Activated CD4-positive, CD25-positive, alpha-beta regulatory T cell (primary cell): Measurements from ENCODE around the gene FBXW4.

Experiments
- DNase-seq, 4 experiments: peaks; one replicate each; lab custom pipeline; 2025; lab: John Stamatoyannopoulos, UW

The FBXW4 gene

DNA sequence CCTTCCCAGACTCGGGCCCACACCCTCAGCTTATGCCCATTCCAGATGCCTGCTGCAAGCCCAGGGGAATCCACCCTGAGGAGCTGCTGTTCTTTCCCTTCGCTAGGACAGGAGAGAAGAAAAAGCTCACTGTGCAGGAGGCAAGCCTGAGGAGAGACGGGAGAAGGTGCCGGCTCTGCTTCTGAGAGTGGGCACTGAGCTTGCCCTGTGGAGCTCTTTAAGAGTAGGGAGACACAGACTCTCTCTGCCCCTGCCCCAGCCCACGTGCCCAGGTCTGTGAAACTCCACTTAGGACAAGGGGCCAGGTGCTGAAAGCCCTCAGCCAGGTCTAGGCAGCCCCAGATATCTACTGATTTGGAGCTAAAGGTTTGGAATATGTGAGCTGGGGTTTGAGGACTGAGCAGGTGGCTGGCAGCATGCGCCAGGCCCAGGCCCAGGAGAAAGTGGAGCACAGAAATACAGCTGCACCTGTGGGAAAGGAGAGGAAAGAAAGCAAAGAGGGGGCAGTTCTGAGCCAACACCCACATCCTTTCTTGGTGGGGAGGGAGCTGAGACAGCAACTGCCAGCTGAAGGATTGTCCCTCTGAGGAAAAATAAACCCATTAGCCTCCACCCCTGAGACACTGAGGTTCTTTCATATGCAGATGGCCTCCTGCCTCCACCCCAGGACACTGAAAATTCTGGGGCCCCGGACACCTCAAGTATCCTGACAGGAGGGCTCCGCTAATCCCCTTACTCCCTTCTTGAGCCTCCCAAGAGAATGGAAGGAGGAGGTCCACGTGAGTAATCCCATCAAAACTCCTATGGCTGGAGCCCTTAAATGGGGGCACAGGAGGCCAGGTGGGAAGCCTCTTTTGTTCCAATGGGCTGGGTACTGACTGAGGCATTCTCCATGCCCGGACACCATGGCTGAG, 114.2 kb downstream of the FBXW4 start:
- DNase-seq, result no peak

DNA sequence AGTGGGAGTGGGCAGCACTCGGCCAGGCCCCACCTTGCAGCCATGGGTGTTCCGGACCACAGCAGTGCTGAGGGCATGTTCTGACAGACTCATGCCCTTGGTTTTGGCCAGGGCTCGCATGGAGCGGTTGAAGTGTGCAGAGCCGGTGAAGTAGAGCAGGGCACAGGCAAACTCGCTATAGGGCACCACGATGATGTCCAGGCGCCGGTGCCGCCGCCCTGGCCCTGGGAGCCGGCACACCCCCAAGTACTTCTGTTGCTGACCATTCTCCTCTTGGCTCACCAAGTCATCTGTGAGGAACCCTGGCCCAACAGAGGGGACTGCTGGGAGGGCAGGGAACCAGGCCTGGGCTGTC, 115.5 kb downstream of the FBXW4 start:
- DNase-seq, result no peak

DNA sequence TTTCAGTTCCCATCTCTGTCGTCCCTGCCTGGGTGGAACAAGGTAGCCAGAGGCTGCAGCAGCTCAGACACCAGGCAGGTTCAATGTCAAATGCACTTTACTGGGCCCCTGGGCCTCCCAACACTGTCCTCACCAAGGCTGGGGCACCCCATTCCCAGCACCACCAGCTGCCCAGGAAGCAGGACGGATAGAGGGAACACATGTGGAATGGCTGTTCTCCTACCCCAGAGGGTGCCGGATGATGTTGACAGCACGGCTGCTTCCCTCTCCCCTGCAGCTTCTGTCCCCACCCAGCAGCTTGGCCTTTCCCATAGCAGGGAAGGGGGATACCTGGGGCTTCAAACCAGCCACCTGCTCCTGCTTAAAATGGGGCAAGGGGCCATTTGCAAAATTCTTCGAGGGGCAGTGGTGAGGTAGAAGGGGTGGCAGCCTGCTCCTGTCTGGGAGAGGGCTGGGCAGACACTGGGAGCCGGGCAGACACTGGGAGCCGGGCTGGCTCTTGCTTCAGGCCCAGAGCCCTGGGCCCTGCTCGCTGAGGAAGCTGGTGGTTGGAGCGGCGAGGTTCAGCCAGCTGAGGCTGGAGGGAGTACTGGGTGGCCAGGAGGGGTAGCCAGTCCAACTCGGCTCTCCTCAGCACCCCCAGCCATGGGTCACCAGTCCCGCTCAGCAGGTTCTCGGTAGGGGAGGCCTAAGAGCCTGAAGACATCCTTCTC, 116.0 kb downstream of the FBXW4 start:
- DNase-seq, result no peak

DNA sequence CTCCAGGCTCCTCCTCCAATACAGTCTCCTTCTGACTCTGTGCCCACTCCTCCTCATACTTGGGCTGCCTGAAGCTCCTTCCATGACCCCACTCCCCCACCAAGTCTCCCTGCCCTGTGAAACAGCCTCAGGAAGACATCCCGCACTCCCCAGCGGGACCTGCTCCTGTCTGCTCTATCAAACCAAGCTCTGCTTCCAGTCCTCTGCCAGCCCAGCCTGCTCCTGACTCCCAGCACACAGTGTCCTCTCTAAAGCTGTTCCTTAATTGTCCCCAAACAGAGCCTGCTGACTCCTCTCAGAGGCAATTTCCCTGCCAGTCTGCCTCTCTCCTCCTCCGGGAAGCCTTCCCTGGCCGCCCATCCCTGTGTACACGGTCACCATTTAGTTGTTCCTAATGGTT, 116.8 kb downstream of the FBXW4 start:
- DNase-seq, result no peak

DNA sequence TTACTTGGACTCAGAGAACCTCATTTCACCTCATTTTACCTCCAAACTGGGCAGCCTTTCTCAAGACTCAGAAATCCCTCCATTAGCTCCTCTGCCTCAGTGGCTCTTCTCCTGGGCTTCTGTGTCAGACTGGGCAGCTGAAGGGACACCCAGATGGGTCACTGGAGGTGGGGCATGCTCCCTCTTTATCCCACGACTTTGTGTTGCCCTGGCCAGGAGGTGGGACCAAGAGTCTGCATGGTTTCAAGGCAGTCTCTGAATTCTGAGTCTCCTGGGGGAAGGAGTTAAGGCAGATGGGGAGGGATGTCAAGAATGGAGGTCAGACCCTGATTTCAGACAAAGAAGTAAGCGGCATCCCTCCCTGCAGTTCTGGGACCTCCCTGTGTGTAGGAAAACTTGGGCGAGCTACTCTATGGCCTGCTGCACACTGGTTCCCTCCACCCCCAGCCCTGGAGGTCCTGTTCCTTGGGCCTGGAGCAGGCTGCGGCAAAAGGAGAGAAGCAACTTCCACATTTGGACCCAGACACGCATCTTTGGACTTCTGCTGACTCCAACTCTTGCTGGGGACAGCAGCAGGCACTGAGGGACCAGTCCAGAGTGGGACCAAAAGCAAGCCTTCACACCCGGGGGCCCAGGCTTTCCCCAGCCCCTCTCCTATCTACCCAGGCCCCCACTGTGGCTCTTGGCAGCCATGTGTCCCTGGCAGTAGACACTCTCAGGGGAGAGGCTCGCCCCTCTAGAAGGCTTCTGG, 117.7 kb downstream of the FBXW4 start:
- no peak for DNase-seq

GRCh38 chr10:101576211-101576863, 118.6 kb downstream of the FBXW4 start:
- no peak for DNase-seq

- DNase-seq, result no peak
These were observed 119.3 kb downstream of the FBXW4 start for GRCh38 chr10:101575580-101576210.

- no peak for DNase-seq
These were observed 119.9 kb downstream of the FBXW4 start for GRCh38 chr10:101575091-101575490.

DNA sequence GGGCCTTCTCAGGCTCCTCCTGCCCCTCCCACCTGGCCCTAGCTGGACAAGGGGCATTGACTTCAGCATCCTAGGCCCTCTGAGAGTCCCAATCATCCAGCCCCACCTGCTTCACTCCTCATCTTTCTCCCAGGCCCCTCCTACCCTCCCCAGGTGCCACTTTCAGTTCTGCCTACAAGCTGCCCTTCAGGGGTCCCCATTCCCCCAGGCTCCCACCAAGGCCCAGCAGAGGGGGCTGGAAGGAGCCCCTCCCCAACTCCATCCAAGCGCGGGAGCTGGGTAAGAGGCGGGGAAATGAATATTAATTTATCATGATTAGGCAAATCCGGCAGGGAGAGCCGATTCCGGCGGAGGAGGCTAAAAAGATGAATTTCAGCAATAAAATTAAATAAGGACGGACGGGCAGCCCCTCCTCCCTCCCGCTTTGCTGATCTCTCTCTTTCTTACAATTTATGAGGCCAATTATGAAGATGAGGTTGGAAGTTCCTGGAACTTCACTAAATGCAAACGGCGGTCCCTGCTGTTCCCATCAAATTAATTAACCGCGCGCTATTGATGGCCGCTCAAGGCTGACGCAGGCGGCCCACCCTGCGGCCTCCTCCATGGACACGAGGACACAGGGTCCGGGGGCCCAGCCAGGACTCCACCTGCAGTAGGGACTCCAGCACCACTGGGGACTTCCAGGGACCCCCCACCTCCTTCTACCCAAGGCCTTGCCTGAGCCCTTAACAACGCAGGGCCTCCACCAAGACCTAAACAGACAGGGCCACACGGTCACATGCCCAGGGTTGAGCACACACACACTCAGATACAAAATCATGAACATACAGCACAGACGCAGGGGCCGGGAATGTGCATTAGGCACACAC, 120.9 kb downstream of the FBXW4 start:
- no peak for DNase-seq

- no peak for DNase-seq
These were observed 122.2 kb downstream of the FBXW4 start for GRCh38 chr10:101572785-101573184.

DNA sequence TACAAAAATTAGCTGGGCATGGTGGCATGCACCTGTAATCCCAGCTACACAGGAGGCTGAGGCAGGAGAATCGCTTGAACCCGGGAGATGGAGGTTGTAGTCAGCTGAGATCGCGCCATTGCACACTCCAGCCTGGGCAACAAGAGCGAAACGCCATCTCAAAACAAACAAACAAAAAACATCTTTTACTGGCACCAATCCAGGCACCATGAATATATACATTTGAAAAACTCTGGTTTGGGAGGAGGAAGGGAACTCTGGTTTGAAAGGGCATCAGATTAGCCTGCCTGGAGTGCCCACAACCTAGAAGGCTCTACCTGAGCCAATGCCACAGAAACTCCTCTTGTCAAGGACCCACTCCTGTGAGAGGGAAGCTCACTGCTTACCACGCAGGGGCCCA, 122.8 kb downstream of the FBXW4 start:
- DNase-seq, result no peak

DNA sequence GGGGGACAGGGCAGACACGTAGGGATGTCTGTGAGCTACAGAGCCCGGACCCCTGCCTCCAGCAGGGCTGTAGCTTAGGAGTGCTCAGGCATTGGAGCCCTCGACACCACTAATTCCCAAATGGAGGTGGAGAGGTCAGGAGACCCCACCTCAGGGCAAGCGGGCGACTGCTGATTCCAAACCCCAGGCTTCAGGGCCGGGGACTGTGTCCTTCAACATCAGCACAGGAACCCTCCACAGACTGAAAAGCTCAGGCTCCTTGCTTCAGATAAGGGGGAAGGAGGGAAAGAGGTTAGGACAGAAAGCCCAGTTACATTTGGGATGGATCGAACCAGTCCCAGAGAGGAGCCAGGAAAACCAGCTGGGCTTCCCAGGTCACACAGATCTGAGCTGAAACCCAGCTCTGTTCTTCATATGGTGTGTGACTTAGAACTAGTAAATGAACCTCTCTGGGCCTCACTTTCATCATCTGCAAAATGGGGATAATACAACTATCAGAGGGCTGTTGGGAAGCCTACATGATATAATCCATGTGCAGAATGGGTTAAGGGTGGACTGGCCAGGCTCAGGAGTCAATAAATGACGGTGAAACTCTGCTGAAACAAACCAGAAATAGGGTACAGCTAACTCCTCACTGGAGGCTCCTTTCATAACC, 123.6 kb downstream of the FBXW4 start:
- DNase-seq, result no peak

DNA sequence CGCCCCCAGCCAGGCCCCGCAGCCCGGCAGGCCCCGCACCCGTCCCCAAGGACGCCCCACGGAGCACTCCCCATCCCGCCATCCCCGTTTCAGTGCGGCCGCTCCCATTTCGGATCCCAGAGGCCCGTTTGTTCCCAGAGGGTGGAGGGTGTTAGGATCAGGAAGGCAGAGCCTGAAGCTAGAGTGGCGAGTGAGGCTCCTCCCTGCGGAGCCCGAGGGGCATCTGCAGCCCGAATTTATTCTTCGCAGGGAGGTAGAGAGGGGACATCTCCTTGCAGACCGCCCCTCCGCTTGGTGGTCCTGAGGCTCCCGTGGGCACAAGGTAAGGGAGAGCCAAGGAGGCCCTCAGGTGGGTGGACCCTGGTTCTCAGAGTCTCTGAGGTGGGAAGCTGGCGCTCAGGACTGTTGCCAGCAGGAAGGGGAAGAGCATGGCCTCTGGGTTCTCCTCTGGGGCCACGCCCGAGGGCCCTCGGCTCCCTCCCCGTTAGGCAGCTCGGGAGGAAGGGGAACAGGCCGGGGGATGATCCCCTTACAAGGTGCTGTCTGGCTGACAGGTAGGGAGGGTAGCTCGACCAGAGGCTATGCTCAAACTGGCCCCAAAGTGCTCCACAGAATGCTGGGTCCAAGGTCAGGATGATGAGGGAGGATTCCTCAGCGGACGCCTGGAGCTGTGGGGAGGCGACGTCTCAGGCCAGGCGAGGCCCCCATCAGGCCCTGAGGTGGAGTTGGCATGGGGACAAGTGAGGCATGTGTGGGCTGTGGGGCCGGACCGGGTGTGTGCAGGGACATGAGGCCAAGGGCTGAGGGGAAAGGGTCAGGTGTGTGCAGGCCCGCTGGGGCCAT, 124.3 kb downstream of the FBXW4 start:
- DNase-seq, result no peak

GRCh38 chr10:101569622-101570427, 125.1 kb downstream of the FBXW4 start:
- peak; percentile 60 to 73 (median 66) for DNase-seq

GRCh38 chr10:101569323-101569621, 125.7 kb downstream of the FBXW4 start:
- no peak for DNase-seq

DNA sequence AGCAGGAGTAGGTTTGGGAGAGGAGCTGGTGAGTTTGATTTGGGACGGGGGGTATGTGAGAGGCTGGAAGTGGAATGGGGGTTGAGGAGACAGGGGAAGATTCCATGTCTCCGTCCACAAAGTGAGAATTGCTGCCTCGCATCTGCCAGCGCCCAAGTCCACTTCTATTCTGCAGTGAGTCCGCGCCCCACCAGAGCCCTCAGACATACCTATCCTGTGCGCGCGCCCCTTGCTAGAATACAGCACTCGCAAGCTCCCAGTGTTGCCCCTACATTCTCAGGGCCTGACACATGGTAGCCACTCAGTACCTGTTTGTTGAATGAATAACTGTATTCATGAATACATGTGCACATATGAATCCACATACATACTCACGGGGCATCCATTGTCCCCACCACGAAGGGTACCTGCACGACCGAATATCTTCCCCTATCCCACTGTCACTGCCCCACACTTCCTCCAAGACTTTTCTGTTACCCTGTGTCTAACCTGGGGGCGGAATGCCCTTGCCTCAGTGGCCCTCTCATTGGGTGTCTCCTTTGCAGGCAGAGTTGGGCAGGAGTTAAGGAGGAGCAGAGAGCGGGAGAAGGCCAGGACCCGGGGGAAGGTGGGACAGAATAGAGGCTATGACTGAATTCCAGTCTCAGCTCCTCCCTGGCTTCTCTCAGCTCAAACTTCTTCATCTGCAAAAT, 126.8 kb downstream of the FBXW4 start:
- no peak for DNase-seq

DNA sequence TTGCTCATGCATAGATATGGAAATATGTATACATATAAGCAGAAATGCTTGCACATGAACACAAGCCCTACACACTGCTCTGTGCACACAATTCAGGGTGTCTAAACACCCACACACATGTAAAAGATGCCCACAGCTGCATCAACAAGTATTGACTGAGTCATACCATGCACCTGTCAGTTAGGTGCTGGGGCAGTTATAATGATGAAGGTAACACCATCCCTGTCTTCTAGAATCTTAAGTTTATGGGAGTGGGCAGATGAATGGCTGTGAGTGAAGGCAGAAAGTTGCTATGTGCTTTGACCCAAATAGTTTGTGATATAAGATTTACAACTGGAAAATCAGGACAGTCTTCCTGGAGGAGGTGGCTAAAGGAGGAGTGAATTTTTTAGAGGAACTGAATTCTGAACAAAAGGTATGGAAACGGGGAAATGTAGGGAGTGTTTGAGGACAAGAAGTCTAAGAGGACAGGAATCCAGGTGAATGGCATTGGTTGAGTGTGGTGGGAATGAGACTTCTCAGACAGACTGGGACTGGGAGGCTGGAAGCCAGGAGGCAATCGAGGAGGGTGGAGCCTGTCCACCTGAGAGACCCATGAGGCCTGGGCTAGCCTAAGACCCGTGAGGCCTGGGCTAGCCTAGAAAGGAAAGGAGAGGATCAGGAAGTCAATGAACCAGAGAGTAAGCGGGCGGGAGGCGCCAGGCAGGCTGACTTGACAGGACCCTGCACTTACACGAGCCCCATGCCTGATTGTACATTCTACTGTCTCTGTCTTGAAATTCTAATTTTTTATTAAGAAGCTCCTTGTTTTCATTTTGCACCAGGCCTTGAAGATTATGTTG, 127.6 kb downstream of the FBXW4 start:
- DNase-seq, result no peak
